Stimulated activated CD8-positive, alpha-beta memory T cell treated with anti-CD3 and anti-CD28 coated beads, Interleukin-7, amount 100 ng/mL, for 4 hours (primary cell): ENCODE measurements around the gene USP5.
A peak's percentile ranks its signal among the peaks of the same experiment; 100 is the strongest.
"Not testable (repeated sequence)": the region's sequence is repeated elsewhere in the genome, so short reads cannot be mapped to it uniquely, and the experiment has no call there.

Source experiments
- DNase-seq, 2 donors: peaks; one replicate each; pipeline ENCODE4 v3.0.0-alpha.2; 2020; ENCODE audit warnings: low read depth in 2 of 2

Gene USP5

GRCh38 chr12:6865307-6865706, 13.4 kb downstream of the USP5 start:
- not testable (repeated sequence) for DNase-seq

- no peak for DNase-seq
These were observed 14.4 kb downstream of the USP5 start for GRCh38 chr12:6866163-6866919.

- no peak for DNase-seq
These were observed 15.0 kb downstream of the USP5 start for GRCh38 chr12:6866920-6867412.

GRCh38 chr12:6867413-6868210, 15.7 kb downstream of the USP5 start, which contains the start of gene TPI1:
Gene TPI1 (plus strand): TSS chr12:6867531. CDS start chr12:6867567, 36 bp downstream.
- peak; percentile 58 to 75 for DNase-seq

DNA sequence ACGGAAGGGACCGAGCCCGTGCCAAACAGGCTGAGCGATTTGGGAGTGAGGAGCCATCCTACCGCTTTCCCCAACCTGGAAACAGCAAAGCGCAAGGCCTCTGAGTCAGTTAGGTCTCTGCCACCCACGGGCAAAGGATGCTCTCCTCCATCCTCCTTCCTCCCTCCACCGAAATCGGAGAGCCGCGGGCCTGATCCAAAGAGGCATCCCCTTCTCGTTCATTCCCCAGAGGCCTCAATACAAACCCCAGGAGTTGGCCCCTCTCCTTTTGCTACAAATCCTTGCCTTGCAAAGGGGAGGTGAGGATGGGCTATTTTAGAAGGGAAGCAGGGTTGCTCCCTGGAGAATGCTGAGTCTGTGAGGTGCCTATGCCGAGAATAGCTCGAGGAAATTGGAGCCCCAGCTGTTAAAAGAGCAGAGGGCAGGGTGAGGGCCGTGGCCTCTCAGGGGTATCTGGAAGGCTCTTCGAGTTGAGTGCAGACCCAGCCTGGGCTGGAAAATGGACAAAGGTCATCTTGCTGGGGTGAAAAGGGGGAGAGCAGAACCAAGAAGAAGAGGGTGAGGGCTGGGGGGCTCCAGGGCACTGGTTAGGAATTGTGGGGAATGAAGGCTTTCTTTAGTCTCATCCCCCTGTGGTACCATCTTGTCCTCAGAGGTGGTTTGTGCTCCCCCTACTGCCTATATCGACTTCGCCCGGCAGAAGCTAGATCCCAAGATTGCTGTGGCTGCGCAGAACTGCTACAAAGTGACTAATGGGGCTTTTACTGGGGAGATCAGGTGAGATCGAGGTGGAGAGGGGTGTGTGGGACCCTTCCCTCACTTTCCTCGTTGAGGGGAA, 16.5 kb downstream of the USP5 start:
- no peak for DNase-seq

DNA sequence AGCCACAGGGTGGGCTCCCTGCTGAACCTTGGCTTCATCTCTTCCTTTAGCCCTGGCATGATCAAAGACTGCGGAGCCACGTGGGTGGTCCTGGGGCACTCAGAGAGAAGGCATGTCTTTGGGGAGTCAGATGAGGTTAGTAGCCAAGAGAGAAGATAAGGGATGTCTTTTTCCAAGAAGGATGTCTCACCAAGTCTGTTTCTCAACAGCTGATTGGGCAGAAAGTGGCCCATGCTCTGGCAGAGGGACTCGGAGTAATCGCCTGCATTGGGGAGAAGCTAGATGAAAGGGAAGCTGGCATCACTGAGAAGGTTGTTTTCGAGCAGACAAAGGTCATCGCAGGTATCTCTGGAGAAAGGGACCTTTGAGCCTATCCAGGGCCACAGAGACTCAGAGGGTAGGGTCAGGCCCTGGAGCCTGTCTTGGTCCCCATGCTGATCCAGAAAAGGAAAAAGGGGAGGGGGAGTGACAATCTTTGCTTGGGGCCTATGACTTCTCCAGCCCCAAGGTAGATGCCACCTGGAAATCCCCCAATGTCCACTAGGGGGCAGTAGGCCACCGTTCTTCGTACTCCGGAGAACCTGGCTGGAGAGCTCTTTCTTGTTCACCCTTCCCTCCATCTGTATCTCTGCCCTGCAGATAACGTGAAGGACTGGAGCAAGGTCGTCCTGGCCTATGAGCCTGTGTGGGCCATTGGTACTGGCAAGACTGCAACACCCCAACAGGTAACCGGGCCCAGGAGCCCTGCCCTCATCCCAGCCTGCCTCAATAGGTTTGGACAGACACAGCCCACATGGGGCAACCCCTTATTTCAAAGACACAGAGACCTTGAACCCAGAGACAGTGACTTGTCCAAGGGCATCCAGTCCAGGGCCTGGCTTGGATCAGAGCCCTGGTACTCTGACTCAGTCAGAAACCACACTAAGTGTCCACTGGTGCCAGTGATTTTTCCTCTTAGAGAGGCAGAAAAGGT, 17.4 kb downstream of the USP5 start:
- peak; percentile 69 to 77 for DNase-seq

DNA sequence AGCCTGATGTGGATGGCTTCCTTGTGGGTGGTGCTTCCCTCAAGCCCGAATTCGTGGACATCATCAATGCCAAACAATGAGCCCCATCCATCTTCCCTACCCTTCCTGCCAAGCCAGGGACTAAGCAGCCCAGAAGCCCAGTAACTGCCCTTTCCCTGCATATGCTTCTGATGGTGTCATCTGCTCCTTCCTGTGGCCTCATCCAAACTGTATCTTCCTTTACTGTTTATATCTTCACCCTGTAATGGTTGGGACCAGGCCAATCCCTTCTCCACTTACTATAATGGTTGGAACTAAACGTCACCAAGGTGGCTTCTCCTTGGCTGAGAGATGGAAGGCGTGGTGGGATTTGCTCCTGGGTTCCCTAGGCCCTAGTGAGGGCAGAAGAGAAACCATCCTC, 18.4 kb downstream of the USP5 start:
- DNase-seq = not testable (repeated sequence)

DNA sequence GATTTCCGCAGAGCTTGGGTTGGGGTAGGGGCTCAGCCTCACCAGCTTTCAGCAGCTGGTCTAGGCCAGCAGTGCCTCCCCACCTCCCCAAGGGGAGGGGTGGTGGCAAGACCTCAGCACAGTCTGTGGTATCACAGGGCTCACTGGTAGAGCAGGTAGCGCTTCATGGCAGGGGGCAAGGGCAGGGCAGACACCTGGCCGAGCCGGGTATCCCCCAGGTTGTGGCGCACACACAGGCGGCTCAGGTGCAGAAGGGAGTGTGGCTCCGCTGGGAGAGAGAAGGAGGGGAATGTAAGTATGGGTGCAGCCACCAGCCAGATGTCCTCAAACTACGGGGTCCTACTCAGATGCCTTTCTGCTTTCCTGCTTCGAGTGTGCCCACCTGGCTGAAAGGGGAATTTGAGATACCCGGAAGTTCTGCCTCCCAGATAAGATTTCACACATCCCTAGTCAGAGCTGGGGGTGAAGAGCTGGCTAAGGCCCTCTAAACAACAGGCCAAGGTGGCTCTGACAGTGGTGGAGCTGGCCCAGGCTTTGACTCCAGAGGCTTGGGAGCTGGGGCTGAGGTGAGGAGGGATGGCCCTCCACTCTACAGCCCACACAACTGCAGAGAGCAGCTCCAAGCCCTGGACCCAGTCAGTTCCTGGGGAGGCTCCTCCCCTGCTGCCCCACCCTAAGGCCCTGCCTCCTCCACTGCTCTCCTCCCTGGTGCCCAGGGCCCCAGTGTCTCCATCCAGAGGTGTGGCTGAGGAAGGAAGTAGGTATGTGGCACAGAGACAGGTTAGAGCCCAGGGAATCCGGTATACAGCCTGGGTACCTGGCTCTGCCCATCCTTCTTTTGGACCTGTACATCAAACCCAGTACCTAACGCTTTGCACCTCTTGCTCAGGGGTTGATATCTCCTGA, 19.4 kb downstream of the USP5 start:
- no peak for DNase-seq

DNA sequence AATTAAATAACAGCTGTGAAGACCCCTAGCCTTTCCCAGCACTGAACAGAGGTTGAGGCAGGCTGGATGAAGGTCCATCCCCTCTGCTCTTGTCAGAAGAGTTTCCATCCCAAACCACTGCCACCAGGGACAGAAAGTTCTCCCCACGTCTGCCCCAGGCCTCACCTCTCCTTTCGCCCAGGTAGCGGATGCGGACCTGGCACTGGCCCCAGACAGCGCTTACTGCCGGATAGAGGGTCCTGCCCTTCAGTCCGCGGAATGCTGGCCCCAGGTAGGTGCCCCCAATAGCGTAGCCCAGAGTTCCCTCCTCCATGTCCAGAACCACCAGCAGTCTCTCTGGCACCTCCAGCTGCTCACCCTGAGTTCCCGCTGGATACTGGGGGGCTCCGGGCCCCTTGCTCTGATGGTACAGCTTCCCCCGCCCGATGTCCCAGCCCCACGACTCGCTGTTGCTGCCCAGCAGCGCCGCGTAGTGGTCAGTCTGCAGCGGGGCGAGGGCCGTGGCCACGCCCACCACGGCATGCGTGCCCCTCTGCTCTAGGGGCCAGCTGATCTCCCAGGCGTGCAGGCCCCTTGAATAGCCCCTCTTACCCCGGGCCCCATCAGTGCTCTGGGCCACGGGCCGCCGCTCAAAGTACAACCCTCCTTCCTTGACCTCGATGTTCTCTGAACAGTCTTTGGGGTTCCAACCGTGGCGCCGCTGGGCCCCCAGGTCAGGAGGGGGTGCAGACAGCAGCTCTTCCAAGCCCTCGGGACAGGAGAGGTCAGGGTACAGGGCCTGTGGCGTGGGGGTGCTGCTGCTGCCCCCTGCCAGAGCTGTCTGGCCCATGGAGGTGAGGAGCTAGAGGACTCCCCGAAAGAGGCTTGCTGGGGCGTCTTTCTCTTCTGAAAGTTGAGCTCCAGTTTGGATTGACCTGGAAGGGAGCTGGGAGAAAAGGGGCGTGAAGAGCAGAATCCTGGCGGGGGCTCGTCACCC, 20.4 kb downstream of the USP5 start:
- DNase-seq = peak; percentile 66 to 73

GRCh38 chr12:6873094-6874014, 21.4 kb downstream of the USP5 start, which contains the start of gene SPSB2:
Gene SPSB2 (minus strand): TSS chr12:6873303. CDS start chr12:6872901, 402 bp downstream.
- DNase-seq = peak; percentile 96 to 100

- not testable (repeated sequence) for DNase-seq
These were observed 22.0 kb downstream of the USP5 start for GRCh38 chr12:6874015-6874368.

DNA sequence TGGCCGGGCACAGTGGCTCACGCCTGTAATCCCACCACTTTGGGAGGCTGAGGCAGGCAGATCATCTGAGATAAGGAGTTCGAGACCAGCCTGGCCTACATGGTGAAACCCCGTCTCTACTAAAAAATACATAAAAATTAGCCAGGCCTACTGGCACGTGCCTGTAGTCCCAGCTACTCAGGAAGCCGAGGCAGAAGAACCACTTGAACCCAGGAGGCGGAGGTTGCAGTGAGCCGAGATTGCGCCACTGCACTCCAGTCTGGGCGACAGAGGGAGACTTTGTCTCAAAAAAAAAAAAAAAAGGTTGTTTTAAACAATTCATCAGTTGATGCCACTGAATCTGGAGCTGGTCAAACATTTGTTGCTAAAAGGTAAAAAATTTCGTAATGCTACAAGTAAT, 27.9 kb downstream of the USP5 start:
- DNase-seq = not testable (repeated sequence)

GRCh38 chr12:6883252-6883651, 31.3 kb downstream of the USP5 start:
- DNase-seq = no peak

- no peak for DNase-seq
These were observed 31.7 kb downstream of the USP5 start for GRCh38 chr12:6883683-6884082.

- DNase-seq = no peak
These were observed 32.6 kb downstream of the USP5 start for GRCh38 chr12:6884539-6884938.

GRCh38 chr12:6886206-6886999, 34.5 kb downstream of the USP5 start:
- not testable (repeated sequence) for DNase-seq
